ENCODE measurements around the gene CNTN5. TPM values are rescaled to one million over a fixed set of nuclear protein-coding genes. Genes with fewer than 3 reads are reported as not detected.

CNTN5 gene
- total RNA-seq, 4 donors from 2014 or later = not detected

DNA sequence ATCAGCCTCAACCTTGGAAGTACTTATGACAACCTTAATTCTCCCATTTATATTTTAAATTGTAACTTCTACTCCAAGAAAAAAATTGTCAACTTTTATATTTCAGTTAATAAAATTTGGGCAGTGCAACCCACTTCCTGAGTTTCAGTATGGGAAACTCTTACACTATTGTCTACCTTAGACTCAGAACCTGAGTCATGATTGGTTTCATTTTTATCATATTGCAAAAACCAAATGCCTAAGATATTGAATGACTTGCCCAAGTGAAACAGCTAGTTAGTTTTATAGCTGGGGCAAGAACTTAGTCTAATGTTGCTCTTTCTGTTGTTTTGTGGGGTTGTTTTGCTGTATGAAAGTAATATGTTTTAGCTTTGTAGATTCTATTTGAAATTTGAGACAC is 1332.3 kb downstream of the CNTN5 start:
- TF ChIP-seq, protein P1, sequence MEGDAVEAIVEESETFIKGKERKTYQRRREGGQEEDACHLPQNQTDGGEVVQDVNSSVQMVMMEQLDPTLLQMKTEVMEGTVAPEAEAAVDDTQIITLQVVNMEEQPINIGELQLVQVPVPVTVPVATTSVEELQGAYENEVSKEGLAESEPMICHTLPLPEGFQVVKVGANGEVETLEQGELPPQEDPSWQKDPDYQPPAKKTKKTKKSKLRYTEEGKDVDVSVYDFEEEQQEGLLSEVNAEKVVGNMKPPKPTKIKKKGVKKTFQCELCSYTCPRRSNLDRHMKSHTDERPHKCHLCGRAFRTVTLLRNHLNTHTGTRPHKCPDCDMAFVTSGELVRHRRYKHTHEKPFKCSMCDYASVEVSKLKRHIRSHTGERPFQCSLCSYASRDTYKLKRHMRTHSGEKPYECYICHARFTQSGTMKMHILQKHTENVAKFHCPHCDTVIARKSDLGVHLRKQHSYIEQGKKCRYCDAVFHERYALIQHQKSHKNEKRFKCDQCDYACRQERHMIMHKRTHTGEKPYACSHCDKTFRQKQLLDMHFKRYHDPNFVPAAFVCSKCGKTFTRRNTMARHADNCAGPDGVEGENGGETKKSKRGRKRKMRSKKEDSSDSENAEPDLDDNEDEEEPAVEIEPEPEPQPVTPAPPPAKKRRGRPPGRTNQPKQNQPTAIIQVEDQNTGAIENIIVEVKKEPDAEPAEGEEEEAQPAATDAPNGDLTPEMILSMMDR (IDR thresholded peaks at IDR 0.05; ENCODE audit: low read depth) = no peak

DNA sequence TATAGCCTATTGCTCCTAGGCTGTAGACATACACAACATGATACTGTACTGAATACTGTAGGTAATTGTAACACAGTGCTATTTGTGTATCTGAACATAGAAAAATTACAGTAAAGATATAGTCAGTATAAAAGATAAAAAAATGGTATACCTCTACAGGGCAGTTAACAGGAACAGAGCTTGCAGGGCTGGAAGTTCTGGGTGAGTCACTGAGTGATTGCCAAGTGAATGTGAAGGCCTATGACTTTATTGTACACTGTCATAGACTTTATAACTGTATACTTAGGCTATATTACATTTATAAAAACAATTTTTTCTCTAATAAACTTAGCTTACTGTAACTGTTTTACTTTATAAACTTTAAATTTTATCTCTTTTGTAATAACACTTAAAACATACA is 1334.0 kb downstream of the CNTN5 start:
- TF ChIP-seq, protein P1 (IDR thresholded peaks at IDR 0.05; ENCODE audit: low read depth) = no peak

DNA sequence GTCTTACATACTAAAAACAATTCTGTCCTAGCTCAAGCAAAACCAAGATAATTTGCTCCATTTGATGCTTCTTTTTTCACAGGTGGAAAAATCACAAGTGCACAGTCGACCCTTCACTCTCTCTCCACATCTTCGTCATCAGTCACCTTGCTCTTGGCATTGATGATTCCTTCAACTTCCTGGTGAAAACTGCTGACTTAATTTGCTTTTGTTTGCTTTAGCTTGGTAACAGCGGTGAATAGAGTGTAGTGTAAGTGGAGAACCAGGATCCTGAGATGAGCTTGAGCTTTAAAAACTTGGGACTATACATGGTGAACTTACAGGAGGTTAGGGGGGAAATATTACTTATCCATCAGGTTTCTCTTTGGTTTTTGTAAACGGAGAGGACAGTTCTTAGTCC is 1335.3 kb downstream of the CNTN5 start:
- TF ChIP-seq, protein P1 (IDR thresholded peaks at IDR 0.05; ENCODE audit: low read depth) = no peak

DNA sequence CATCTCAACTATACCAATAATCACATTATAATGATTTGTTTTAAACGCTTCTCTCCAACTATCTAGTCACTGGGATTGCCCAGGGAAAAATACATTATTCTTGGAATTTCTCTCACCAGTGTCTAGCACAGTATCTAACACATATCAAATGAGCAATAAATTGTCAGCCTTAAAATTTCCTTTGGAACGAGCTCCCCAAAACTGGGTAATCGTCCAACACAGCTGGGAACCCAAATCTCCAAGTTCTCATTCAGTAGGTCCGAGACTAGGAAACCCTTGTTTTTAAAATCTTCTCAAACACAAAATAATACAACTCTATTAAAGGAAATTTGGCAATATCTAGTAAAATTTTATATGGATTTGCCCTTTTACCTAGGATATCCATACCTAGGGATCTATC is 1338.5 kb downstream of the CNTN5 start:
- TF ChIP-seq, protein P1 (IDR thresholded peaks at IDR 0.05; ENCODE audit: low read depth) = no peak

DNA sequence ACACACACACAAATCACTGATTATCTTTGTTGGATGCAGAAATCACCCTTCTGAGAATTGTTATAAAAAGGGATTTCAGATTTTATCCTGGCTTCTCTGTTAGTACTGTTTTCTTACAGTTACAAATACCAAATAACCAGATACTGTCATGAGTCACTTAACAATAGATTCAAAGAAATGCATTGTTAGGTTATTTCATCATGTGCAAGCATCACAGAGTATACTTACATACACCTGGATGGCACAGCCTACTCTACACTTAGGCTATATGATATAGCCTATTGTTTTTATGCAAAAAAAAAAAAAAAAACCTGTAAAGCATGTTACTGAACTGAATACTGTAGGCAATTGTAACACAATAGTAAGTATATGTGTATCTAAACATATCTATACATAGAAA is 1347.1 kb downstream of the CNTN5 start:
- TF ChIP-seq, protein P1 (IDR thresholded peaks at IDR 0.05; ENCODE audit: low read depth) = no peak

DNA sequence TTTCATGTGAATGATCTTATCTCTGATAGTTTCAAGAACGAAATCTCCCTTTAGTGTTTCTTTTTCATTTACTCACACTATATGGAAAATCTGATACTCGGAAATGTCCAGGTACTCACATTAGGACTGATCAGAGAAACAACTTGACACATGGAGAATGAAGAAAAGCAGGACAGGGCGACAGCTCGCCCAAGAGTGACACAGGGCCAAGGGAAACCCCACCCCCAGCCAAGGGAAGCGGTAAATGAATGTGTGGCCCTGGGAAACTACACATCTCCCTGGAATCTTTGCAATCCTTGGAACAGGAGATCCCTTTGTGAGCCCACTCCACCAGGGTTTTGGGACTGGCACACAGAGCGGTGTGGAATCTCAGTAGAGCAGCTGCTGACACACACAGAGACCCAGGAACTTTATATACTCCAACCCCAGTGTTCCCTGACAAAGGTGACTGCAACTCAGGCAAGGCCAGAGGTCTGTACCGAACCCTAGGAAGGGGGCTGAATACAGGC is 1362.7 kb downstream of the CNTN5 start:
- TF ChIP-seq, protein P1 (IDR thresholded peaks at IDR 0.05; ENCODE audit: low read depth) = no peak

DNA sequence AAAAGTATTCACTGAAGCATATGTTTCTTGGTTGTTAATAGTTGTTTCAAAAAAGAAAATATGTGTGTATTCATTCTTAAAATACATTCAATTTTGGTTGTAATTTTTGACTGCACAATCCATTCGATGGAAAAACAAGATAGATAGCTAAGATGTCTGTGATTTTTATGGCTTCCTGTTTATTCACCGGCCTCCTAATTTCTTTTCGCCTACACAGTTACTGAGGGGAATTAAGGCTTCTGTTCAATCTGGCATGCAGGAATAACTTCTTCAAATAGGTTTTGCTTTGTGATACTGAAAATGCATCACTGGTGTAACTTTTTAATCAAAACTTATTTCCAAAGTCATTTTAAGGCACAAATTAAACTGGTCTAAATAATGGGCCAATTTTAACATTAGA is 1375.5 kb downstream of the CNTN5 start:
- TF ChIP-seq, protein P1 (IDR thresholded peaks at IDR 0.05; ENCODE audit: low read depth) = no peak

Measured in subcutaneous adipose tissue (tissue), 4 donors.